CD4-positive, alpha-beta T cell treated with Interleukin-21 for 1 hour (primary cell): Measurements from ENCODE around the gene SHROOM1.
A peak's percentile ranks its signal among the peaks of the same experiment; 100 is the strongest.

Source experiments
- DNase-seq: peaks from one replicate; pipeline ENCODE4 v3.0.0-alpha.2; 2020

SHROOM1 gene

DNA sequence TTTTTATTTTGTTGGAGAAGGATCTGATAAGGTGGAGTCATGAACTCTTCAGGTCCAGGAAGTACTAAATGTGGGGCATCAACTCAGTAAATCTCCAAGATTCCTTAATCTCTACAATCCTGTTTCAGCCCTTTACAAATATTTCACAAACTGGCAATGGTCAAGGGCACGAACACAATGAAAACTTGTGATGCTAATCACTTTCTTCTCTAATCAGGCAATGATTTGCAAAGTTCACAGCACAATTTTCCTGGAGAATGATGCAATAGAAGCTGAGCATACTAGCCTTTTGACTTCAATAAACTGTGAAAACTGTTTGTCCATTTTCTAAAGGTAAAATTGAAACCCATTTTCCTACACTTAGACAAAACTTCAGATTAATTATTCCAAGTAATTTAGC, 18.9 kb upstream of the SHROOM1 start:
- DNase-seq = no peak

DNA sequence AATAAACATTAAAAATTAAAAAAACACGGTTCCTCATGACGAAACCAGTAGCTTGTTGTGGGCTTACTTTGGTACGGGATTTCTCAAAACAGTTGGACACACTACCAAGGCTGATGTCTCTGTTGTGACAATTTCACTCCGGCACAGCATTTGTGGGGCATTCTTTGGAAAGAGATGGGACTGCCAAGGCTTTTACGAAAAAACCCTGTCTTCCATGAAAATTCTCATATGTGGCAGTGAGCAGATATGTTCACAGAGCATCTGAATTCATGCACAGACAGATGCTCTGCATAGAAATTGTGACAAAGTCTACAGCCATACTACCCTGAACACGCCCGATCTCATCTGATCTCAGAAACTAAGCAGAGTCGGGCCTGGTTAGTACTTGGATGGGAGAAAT, 17.8 kb upstream of the SHROOM1 start:
- no peak for DNase-seq

DNA sequence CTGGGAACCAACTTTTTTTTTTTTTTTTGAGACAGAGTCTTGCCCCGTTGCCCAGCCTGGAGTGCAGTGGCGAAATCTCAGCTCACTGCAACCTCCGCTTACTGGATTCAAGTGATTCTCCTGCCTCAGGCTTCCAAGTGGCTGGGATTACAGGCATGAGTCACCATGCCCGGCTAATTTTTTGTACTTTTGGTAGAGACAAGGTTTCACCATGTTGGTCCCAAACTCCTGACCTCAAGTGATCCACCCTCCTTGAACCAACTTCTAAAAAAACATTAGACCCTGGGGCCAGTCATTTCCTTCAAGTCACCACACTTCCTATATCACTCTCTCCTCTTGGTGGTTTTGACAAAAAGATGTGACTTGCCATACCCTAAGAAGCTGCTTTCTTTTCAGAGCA, 10.9 kb upstream of the SHROOM1 start:
- no peak for DNase-seq

DNA sequence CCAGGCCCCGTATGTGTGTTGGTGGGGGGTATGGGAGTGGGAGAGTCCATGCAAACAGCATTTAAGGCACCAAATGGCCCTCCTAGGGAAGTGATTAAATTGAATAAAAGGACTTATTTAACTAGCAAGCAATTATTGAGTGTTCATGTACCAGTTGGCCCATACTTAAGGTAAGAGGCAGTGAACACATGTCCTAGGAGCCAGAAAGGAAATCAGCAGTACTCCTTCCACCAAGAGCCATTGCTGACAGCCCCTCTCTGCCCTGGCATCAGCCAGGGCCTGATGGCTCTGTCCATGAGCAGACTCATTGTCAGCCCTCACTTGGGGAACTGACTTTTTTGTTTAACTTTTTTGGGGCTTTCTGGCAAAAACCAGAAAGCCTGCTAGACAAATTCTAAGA, 10.4 kb upstream of the SHROOM1 start:
- no peak for DNase-seq

DNA sequence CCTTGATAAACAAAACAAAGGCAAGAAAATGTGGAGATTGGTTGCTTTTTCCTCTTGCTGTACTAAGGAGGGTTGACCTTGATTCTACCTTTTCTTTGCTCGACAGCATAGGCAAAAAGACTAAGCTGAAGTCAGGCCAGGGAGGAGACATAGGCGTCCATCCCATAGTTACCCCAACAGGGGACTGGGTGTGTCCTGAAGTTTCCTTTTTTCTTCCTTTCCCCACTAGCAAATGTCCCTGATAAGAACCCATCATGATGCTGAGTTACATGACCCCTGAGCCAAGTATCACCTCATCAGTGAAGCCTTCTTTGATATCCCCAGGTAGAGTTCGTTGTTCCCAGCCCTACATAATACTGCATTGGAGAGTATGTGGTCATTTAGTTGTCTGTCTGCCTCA, 9.9 kb upstream of the SHROOM1 start:
- DNase-seq = no peak

DNA sequence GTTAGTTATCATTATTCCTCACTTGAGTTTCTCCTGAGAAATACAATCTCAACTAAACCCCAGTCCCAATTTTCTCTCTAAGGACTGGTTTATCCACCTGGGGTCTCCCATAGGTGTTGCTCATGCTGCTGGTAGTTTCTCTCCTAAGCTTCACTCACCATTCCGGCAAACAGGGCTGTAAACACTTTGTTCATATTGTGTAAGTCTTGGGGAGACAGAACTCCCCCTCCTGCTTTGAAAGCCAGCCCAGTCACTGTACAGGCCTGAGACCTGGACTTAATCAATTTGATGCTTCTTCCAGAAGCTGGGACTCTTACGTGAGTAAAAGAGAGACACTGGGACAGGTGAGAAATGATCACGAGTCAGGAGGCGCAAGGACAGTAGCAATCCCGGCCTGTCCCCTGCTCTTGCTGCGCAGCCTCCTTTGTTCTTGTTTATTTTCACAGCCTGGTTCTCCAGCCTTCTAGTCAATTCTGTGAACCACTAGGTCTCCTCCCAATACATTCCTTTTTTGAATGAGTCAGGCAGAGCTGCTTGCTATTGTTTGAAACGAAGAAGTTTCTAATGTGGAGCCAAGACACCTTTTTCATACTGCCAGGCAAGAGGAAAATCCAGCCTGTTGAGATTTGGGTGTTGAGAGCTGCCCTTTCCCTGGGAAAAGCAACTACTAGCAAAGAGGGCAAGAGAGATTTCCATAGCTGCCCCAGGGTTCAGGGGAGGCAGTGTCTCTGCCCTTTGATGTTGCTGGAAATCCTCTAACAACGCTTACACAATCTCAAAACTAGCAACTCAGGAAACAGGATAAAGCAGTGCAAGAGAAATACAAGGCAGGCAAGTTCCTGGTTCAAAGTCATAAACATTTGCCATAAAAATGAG, 9.2 kb upstream of the SHROOM1 start:
- DNase-seq = no peak

DNA sequence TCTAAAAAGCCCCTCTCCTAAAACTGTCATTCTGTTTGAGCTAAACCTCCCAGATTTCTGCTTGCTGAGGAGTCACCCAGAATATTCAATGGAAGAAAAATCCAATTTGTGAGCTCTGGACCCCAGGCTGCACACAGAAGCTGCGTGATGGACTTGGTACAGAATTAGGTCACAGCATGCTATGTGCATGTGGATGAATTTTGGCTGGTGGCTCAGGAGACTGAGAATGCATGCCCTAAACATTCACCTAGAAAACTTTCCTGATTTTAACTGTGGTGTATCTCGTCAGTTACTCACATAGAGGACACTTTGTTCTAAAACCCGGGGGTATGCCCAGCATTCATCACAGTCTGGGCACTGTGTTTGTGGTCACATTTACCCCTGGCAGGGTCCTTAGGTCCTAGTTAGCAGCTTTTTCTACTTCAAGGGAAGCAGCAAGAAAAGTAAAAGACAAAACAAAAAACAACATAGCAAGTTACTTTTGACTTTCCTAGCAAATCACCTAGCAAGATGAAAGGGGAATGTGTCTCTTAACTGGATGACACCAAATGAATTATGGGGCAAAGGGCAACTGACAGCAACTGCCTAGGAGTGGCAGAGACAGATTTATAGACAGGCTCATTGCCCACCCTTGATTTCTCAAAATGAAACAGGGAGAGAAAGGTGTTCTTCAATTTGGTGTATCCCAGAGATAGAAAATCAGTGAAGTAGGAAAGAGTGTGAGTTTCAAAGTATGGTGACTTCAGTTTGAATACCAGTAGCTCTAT, 8.3 kb upstream of the SHROOM1 start:
- DNase-seq = no peak

DNA sequence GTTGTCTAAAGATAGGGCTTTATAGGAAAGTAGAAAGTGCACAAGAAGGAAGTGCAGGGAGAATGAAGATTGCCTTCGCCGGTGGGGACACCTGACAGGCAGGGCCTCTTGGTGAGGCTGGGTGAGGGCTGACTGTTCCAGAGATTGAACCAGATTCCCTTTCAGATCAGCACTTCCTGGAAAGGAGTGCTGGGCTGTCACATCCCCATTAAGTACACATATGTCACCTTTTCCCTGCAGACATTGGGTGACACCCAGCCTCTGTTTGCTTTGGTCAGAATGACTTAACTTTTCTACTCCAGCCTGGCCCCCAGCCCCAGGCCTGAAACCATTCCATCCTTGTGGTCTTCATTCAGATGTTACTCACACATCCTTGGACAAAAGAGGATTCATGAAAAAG, 7.4 kb upstream of the SHROOM1 start:
- no peak for DNase-seq

DNA sequence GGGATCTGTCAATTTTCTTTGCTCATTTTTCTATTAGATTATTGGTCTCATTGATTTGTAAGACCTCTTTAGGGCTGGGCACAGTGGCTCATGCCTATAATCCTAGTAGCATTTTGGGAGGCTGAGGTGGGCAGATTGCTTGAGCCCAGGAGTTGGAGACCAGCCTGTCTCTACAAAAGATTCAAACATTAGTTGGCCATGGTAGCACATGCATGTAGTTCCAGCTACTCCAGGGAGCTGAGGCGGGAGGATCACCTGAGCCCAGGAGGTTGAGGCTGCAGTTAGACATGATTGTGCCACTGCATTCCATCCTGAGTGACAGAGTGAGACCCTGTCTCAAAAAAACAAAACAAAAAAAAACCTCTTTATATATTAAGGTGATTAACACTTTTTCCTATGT, 6.4 kb upstream of the SHROOM1 start:
- DNase-seq = no peak

DNA sequence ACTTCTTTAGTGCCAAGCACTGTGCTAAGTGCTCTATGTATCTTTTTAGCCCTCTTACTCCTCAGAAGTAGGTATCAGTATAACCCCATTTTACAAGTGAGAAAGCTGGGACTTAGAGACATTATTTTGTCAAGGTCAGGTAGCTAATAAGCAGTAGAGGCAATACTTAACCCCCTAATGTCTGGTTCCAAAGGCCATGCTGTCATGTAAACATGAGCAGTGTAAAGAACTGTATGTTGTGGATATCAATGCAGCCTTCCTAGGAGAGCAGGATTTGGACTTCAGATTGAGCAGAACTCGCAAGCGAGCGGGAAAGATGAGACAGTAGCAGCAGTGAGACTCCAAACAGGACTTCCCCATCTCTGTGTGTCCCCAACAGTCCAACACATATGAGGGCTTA, 3.6 kb upstream of the SHROOM1 start:
- DNase-seq = no peak

DNA sequence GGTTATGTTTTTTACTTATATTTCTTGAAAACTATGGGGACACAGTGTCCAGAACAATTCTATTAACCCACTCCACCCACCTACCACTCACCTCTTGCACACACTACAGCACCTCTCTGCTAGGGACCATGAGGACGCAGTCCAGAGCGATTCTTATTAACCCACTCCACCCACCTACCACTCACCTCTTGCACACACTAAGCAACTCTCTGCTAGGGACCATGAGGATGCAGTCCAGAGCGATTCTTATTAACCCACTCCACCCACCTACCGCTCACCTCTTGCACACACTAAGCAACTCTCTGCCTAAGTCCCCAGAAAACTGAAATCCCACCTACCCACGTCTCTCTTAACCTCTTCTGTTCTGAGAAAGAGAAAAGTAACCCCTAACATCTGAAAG, 2.2 kb upstream of the SHROOM1 start:
- DNase-seq = no peak

DNA sequence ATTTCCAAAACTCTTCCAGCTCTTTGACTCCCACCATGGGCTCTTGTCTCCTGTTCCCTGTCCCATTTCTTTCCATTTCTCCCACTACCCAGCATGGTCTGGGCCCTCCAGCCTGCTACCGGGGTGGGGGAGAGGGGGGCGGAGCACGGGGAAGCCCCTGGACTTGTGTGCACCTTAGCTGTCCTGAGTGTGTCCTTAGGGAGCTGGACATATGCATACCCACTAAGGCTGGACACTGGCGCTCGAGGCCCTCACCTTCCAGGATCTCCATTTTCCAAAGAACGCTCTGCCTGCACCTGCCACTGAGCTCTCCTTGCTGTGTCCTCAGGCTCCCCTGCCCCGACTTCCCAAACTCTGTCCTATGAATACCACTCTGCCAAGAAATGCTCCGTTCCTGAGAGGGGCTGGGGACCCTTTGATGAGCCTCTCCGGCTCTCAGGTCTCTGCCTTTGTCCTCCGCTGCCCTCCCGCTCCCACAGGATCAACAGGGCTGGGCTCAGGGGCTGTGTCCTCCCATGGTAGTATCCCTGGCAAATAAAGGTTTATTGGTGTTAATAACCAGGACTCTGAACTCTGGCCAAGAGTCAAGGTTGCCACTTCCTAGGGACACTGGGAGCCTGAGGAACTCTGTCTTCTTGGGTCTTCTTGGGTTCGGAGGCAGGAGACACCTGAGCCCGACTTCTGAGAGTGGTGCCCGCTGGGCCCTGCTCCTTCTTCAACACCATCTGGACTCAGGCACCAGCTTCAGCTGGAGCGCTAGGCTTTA, 831 bp upstream of the SHROOM1 start:
- DNase-seq = no peak

DNA sequence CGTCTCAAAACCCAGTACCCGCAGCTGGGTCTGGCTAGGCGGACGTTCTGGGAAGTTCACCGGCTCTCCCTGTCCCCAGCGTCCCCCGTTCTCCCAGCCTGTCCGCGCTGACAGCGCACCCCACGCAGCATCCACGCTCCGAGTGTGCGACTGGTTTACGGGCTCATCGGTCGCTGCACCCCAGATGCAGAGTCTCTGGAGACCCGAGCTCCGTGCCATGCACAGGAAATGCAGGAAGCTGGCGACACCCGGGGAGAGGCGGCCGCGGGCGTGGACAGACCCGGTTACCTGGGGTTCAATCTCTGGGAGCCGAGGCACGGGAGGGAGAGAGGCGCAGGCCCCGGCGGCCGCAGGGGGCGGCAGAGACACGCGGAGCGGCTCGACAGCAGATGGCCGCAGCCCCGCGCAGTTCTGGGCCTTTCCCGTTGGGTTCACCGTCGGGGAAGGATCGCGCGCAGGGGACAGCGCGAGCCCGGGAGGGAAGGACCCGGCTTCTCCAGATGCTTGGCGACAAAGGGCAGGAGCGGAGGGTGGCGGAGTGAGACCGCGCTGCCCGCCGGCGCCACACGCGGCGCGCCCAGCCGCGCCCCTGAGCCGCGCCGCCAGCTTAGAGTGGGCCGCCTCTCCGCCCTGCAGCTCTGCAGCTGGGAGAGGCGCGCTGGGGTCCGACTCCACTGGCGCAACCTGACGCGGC, 558 bp downstream of the SHROOM1 start:
- DNase-seq = peak; percentile 71

DNA sequence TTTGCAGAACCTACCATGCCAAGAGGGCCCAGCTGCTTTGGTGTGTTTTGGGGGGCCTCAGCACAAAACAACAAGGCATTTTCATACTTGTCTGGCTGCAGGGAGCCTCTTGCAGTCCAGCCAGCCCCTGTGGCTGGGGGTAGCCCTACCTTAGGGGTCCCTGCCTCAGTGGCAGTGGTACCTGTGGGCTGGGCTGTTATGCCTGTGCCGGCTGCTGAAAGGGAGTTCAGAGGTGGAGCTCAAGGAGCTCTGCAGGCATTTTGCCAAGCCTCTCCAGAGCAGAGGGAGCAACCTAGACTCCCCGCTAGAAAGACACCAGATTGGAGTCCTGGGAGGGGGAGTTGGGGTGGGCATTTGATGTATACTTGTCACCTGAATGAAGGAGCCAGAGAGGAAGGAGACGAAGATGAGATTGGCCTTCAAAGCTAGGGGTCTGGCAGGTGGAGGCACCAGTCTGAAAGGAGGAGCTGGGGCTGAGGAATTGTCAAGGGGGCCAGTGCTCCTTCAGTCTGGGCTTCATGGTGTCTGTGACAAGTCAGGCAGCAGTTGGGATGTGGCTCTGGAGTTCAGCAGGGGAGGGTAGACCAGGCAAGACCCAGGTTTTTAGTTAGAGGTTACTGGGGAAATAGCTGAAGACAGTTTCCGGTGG, 1.5 kb downstream of the SHROOM1 start:
- DNase-seq = no peak

DNA sequence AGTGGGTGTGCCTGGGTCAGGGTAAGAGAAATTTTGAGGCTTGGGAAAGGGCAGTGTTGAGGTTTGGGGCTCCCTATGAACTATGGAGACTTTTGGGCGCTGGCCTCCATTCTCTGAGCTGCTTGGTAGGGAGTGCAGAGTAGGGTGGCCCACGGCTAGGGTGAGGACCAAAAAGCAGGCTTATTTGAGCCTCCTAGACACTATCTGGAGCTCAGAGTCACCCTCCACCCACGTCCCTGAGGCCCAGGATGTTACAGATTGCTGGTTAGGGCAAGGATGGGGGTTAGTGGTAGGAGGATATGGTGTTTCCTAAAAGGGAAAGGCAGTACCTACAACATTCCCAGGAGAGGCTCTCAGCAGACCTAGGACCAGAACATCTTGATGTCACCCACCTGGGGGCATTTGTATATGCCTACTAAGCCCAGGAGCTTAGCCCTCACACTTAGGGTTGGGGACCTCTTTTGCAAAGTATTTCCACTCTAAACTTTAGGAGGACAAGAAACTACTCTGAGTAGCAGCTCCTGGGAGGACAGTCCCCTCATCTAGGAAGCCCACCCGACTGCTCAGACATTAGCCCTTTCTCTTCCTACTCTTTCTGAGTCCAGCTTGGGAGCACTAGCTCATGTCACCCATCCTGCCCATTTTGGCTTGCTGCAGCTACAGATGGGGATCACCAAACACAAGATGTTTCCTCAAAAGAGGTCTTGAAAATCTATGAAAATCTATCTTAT, 2.3 kb downstream of the SHROOM1 start:
- DNase-seq = no peak

DNA sequence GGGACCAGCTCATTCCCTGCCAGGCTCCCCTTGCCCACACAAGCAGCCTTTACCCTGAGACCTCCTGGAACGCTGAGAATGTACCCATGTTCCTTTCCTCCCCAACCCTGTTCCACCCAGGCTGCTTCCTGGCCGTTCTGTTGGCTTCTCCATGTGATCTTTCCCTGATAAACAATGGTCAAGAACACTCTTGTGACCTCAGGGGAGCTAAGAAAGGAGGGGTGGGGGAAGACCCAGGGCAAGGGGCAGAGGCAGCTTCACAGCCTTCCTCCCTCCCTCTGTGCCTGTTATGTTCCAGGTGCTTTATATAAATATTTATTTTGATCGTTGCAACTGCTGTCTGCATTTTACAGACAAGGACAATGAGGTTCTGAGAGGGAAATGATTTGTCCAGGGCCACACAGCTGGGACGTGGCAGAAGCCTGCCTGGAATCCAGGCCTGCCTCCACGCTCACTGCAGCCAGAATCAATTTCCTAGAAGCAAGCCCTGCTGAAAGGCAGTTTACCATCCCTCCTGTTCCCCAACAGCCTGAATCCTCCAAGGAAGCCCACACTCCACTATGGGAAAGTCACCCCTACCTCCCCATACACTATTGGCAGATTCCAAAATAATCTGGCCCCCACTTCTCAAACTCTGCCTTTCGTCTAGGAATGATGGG, 3.9 kb downstream of the SHROOM1 start:
- no peak for DNase-seq

DNA sequence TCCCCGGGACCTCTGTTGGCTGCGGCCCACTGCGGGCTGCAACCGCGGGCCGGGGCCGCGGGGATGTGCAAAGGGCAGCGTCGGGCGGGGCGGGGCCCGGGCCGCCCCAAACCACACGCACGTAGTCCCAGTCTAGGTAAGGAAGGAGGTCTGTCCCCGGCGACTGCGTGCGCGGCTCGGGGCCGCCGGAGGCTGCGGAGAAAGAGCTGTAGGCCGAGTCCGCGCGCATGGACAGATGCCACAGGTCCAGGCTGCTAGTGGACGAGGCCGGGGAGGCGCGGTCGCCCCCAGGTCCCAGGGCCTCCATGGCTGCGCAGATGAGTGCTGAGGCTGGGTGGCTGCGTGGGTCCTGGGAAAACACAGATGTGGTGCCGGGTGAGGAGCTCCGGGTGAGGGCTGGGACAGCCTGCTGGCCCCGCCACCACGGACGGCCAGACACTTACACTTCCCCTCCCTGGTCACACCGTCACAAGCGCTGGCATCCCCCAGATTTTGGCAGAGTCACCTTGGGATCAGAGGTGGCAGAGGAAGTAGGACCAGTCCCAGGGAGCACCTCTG, 4.5 kb downstream of the SHROOM1 start:
- peak; percentile 11 for DNase-seq

DNA sequence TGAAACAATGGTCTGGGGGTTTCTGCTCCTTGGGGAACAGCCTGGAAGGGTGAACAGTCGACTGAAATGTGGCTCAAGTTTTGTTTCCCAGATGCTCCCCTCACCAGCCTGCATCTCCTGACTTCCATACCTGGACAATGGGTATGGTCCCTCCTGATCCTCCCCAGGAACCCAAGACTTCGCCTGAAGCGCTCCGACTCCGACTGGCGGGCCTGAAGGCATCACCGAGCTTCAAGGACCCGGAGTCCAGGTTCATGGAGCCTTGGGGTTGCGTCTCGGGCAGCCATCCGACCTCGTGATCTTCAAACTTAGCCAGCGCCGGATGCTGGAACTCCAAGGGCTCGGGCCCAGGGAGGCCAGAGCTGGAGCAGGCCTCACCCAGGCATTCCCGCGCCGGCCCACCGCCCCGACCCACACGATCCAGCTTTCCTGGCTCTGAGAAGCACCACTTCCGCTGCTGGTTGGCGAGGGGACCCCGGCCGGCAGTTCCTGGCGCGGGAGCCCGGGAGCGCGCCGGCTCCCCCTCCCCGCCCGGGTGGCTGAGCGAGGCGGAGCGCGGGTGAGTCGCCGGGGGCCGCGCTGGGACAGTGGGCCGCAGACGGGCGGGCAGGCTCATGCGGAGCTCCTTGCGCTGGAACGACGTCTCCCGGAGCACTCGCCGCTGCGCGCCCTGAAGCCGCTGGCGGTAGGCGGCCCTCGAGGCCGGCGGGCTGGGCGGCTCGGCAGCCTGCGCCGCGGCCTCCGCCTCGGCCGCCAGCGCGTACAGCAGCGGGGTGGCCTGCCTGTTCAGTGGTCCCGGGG, 5.2 kb downstream of the SHROOM1 start:
- DNase-seq = no peak

DNA sequence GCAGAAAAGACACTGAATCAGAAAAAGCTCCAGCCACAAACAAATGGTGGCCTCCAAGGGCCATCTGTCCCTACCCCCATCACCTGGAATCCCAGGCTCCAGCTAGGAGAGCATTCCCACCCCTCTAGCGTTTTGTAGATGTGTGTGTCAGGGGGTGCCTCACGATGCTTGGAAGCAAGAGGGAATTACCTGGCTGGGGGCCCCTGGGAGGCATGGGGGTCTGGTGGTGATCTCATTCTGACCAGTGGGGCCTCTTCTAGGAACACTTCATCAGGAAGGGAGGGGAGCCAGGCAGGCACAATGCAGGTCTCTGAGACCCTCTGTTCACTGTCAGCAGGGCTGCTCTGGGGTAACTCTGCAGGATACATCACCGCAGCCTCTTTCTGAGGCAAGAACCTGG, 6.0 kb downstream of the SHROOM1 start:
- DNase-seq = no peak

DNA sequence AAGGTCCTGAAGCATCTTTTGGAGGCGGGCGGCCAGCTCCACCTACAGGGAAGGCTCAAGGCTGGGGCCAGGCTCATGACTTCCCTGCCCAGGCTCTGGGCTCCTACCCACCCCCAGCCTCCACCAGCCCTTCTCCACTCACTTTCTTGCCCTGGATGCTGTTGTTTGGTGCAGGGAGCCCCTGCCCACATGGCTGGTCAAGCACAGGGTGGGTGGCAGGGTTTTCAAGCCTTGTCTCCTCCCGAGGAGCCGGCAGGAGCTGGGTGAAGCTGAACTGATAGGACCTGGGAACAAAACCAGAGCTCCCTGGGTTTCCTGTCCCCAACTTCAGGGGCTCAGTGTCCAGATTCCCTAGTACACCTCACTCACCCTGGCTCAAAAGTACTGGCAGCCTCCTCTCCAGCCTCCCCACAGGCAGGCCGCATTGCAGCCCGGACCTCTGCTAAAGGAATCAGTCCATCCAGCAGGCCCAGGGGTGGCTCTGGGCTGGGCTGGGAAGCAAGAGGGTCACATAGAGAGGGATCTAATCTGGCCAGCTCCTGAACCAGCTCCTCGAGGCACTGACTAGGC, 6.9 kb downstream of the SHROOM1 start:
- DNase-seq = no peak
